AG09309 (cell line): ENCODE data around the gene KCNH1.
A peak's percentile ranks its signal among the peaks of the same experiment; 100 is the strongest.

Experiments used
- DNase-seq: peaks from one replicate; pipeline ENCODE4 v3.0.0-alpha.2; 2010; ENCODE audit warnings: low read depth
- H3K4me3 ChIP-seq: 2 replicates; pipeline ENCODE4 v1.5.1; 2011; ENCODE audit warnings: mild to moderate bottlenecking, low read depth, low read length, moderate library complexity; ENCODE audit not compliant: control insufficient read depth
- CTCF ChIP-seq: IDR thresholded peaks from 2 replicates; pipeline ENCODE4 v1.5.1; 2011; ENCODE audit warnings: mild to moderate bottlenecking, low read depth, low read length, inconsistent platforms; ENCODE audit not compliant: insufficient read depth, control insufficient read depth; ENCODE audit errors: missing control alignments

The KCNH1 gene

GRCh38 chr1:210797422-210797821 is 336.5 kb downstream of the KCNH1 start:
- TF ChIP-seq CTCF = no peak
- DNase-seq = no peak
- H3K4me3 ChIP-seq = no peak overlapping the region

- TF ChIP-seq CTCF = no peak
- no peak for DNase-seq
These were observed 337.5 kb downstream of the KCNH1 start for GRCh38 chr1:210796421-210796820.

GRCh38 chr1:210794445-210794844 is 339.5 kb downstream of the KCNH1 start:
- H3K4me3 ChIP-seq = no peak overlapping the region
- no peak for DNase-seq
- TF ChIP-seq CTCF = no peak

More at GRCh38 chr1:210796421-210796820, 337.5 kb downstream of the KCNH1 start:
- H3K4me3 ChIP-seq = no peak overlapping the region

- no peak for TF ChIP-seq CTCF
- peak; percentile 50 for DNase-seq
- H3K4me3 ChIP-seq = no peak overlapping the region
These were observed 341.5 kb downstream of the KCNH1 start for GRCh38 chr1:210792250-210793102.

- DNase-seq = no peak
- TF ChIP-seq CTCF = no peak
- no peak overlapping the region for H3K4me3 ChIP-seq
These were observed 343.8 kb downstream of the KCNH1 start for GRCh38 chr1:210790196-210790595.

GRCh38 chr1:210787800-210788199 is 346.1 kb downstream of the KCNH1 start:
- no peak overlapping the region for H3K4me3 ChIP-seq
- no peak for TF ChIP-seq CTCF
- no peak for DNase-seq
